PC-9 (cell line): Measurements from ENCODE around the gene SYNDIG1L.

Experiments
- CTCF ChIP-seq: fragments of 200-600 bp; sonication (generic); conservative IDR thresholded peaks from 2 replicates; pipeline ENCODE4 v1.6.1; 2017; ENCODE audit warnings: mixed run types, antibody characterized with exemption, mild to moderate bottlenecking, moderate library complexity
- EZH2 ChIP-seq: fragments of 200-600 bp; sonication (generic); IDR thresholded peaks from 2 replicates; pipeline ENCODE4 v1.8.0; 2017; ENCODE audit warnings: antibody characterized with exemption, low read depth

- TF ChIP-seq CTCF = no peak
- TF ChIP-seq EZH2 = no peak
These were observed 2.8 kb downstream of the SYNDIG1L start for GRCh38 chr14:74423246-74423645.
